Measurements from ENCODE around the gene API5. TPM values are rescaled to one million over a fixed set of nuclear protein-coding genes. Genes with fewer than 3 reads are reported as not detected.

API5 gene
- total RNA-seq: 10 to 100 TPM; 67.8 to 70.3 TPM
- polyA plus RNA-seq (2013, experiment 1 of 2): 80.4 TPM
- polyA plus RNA-seq (2013, experiment 2 of 2): 80.0 TPM
- 84.9 to 342 (median 159) reads per million in 172 experiments for total RNA-seq

- peaks cover 55% of the 10 kb centered on the region for H3K4me1 Mint-ChIP-seq (ENCODE audit: low read depth)
- POLR2A ChIA-PET: interaction anchor here (0.7 to 2.8 kb wide), 6 partner anchors 11 to 569 kb away, joined by 3 to 90 read pairs (median 7); partner anchors contain the start of genes ALKBH3, HSD17B12 and TTC17
- H3K4me3 Mint-ChIP-seq: peak within 1 kb of the TSS; percentile 93
Measured at GRCh38 chr11:43311791-43312607, at the start of gene API5. API5 (plus strand) TSS chr11:43311996; CDS start chr11:43312128, 132 bp downstream.

GRCh38 chr11:43267856-43268580 is 43.8 kb upstream of the API5 start:
- DNase-seq: no peak
- ATAC-seq (ENCODE audit: poor library complexity): no peak
- intact Hi-C loops (cut with DNase I, micrococcal nuclease): no loop called here
- POLR2A ChIA-PET: no interaction called here
- H3K36me3 Mint-ChIP-seq (ENCODE audit: low read depth): no peaks in the 10 kb centered on the region
- no peak overlapping the region for H3K27ac Mint-ChIP-seq
- peaks cover 29% of the 10 kb centered on the region for H3K27me3 Mint-ChIP-seq
- no peaks in the 10 kb centered on the region for H3K36me3 ChIP-seq (ENCODE audit: insufficient read depth, low read length)
- no peaks in the 10 kb centered on the region for H3K4me1 ChIP-seq (ENCODE audit: insufficient read depth, low read length)
- peaks cover 0 to 4% of the 10 kb centered on the region in 2 experiments for H3K27me3 ChIP-seq (ENCODE audit: control insufficient read depth in 1 of 2, insufficient read depth in 2 of 2, low read length in 2 of 2)
- no peak overlapping the region for H3K27ac ChIP-seq (ENCODE audit: low read depth in 1 of 2, low read length in 2 of 2)
- no peak overlapping the region for H3K4me3 Mint-ChIP-seq
- TF ChIP-seq, protein P1, sequence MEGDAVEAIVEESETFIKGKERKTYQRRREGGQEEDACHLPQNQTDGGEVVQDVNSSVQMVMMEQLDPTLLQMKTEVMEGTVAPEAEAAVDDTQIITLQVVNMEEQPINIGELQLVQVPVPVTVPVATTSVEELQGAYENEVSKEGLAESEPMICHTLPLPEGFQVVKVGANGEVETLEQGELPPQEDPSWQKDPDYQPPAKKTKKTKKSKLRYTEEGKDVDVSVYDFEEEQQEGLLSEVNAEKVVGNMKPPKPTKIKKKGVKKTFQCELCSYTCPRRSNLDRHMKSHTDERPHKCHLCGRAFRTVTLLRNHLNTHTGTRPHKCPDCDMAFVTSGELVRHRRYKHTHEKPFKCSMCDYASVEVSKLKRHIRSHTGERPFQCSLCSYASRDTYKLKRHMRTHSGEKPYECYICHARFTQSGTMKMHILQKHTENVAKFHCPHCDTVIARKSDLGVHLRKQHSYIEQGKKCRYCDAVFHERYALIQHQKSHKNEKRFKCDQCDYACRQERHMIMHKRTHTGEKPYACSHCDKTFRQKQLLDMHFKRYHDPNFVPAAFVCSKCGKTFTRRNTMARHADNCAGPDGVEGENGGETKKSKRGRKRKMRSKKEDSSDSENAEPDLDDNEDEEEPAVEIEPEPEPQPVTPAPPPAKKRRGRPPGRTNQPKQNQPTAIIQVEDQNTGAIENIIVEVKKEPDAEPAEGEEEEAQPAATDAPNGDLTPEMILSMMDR (IDR thresholded peaks at IDR 0.05): no peak
- H3K9me3 ChIP-seq (ENCODE audit: control insufficient read depth in 1 of 2, insufficient read depth in 1 of 2, low read length in 2 of 2): no peaks in the 10 kb centered on the region
- no peaks in the 10 kb centered on the region for H3K9me3 Mint-ChIP-seq
- no peaks in the 10 kb centered on the region for H3K4me1 Mint-ChIP-seq (ENCODE audit: low read depth)
- CTCF ChIA-PET: no interaction called here
- no peak overlapping the region for H3K4me3 ChIP-seq (ENCODE audit: low read length)

More at GRCh38 chr11:43311791-43312607, at the start of gene API5:
- Histone ChIP-seq H3K4me1 (ENCODE audit: insufficient read depth, low read length) (peaks cover 24% of the 10 kb centered on the region), H3K27ac (ENCODE audit: low read depth in 1 of 2, low read length in 2 of 2) (peak within 1 kb of the TSS; percentile 45 to 71), H3K4me3 (ENCODE audit: low read length) (peak within 1 kb of the TSS; percentile 86), H3K9me3 (ENCODE audit: control insufficient read depth in 1 of 2, insufficient read depth in 1 of 2, low read length in 2 of 2) (no peaks in the 10 kb centered on the region), H3K36me3 (ENCODE audit: insufficient read depth, low read length) (no peaks in the 10 kb centered on the region), H3K27me3 (ENCODE audit: control insufficient read depth in 1 of 2, insufficient read depth in 2 of 2, low read length in 2 of 2) (no peaks in the 10 kb centered on the region)
- intact Hi-C loops (cut with DNase I, micrococcal nuclease): loop anchor here (2.0 to 5.0 kb wide), 6 partner anchors 45 to 570 kb away; partner anchors contain the start of genes HSD17B12 (in 2 of the 2), ALKBH3 (in 1 of the 2) and TTC17 (in 1 of the 2)
- DNase-seq: peak; percentile 85 to 96 (median 90)
- ATAC-seq (ENCODE audit: poor library complexity): peak; percentile 93
- peaks cover 25% of the 10 kb centered on the region for H3K36me3 Mint-ChIP-seq (ENCODE audit: low read depth)
- peak within 1 kb of the TSS; percentile 88 for H3K27ac Mint-ChIP-seq
- no peaks in the 10 kb centered on the region for H3K27me3 Mint-ChIP-seq
- TF ChIP-seq, protein P1 (IDR thresholded peaks at IDR 0.05): peak; percentile 92
- CTCF ChIA-PET: interaction anchor here (0.6 to 2.4 kb wide), 17 partner anchors 9 to 782 kb away, joined by 3 to 46 read pairs (median 4); partner anchors contain the start of gene TTC17
- H3K9me3 Mint-ChIP-seq: no peaks in the 10 kb centered on the region

DNA sequence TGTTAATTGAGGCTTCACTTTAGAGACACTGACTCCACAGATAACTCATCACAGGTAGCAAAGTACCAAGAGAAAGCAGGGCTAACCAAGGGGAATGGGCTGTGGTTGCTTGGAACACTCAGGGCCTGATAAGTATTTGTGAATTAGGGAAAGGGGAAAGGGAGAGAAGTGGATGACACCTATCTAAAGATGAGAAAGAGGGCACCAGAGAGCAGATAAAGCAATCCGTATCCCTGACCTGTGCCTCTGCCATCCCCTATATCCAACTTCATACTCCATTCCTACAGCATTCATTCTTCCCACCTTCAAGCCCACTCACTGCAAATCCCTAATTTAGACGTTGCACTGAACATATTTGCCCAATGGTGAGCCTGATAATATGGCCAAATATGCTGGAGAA is 43.0 kb upstream of the API5 start:
- no peak for DNase-seq
- Mint-ChIP-seq H3K4me1 (ENCODE audit: low read depth) (no peaks in the 10 kb centered on the region), H3K36me3 (ENCODE audit: low read depth) (no peaks in the 10 kb centered on the region), H3K27ac (no peak overlapping the region), H3K4me3 (no peak overlapping the region), H3K9me3 (no peaks in the 10 kb centered on the region), H3K27me3 (peaks cover 29% of the 10 kb centered on the region)
- TF ChIP-seq, protein P1 (IDR thresholded peaks at IDR 0.05): no peak
- CTCF ChIA-PET: interaction anchor here (1.1 kb wide), 1 partner anchor 14 kb away, joined by 4 read pairs; no protein-coding TSS in a partner anchor
- no peak overlapping the region for H3K27ac ChIP-seq (ENCODE audit: low read depth in 1 of 2, low read length in 2 of 2)
- H3K27me3 ChIP-seq (ENCODE audit: control insufficient read depth in 1 of 2, insufficient read depth in 2 of 2, low read length in 2 of 2): peaks cover 0 to 4% of the 10 kb centered on the region in 2 experiments
- intact Hi-C loops (cut with DNase I, micrococcal nuclease): no loop called here
- H3K36me3 ChIP-seq (ENCODE audit: insufficient read depth, low read length): no peaks in the 10 kb centered on the region
- H3K9me3 ChIP-seq (ENCODE audit: control insufficient read depth in 1 of 2, insufficient read depth in 1 of 2, low read length in 2 of 2): no peaks in the 10 kb centered on the region
- ATAC-seq (ENCODE audit: poor library complexity): no peak
- POLR2A ChIA-PET: interaction anchor here (0.6 kb wide), 1 partner anchor 429 kb away, joined by 3 read pairs; no protein-coding TSS in a partner anchor
- no peaks in the 10 kb centered on the region for H3K4me1 ChIP-seq (ENCODE audit: insufficient read depth, low read length)
- no peak overlapping the region for H3K4me3 ChIP-seq (ENCODE audit: low read length)
